HepG2 (cell line): Measurements from ENCODE around the gene RRAS. TPM values are rescaled to one million over a fixed set of nuclear protein-coding genes. Genes with fewer than 3 reads are reported as not detected.

Experiments
- DR1 ChIP-seq: sonication (generic); formaldehyde crosslinking; IDR thresholded peaks from 2 replicates; pipeline ENCODE4 v1.8.0; 2021; ENCODE audit warnings: mild to moderate bottlenecking, missing genetic modification reagents, inconsistent platforms
- ERF ChIP-seq: IDR thresholded peaks from 2 replicates; pipeline ENCODE4 v1.6.1; 2018; ENCODE audit warnings: missing biosample characterization, missing genetic modification reagents
- HHEX ChIP-seq: IDR thresholded peaks from 2 replicates; pipeline ENCODE4 v1.6.1; 2016; ENCODE audit warnings: control low read depth
- XBP1 ChIP-seq: sonication (generic); formaldehyde crosslinking; IDR thresholded peaks from 2 replicates; pipeline ENCODE4 v1.5.0; 2020; ENCODE audit warnings: missing genetic modification reagents
- ZBTB26 ChIP-seq: IDR thresholded peaks from 2 replicates; pipeline ENCODE4 v1.6.1; 2016; ENCODE audit warnings: missing compliant biosample characterization, missing genetic modification reagents, borderline replicate concordance
- ZBTB49 ChIP-seq: sonication (generic); formaldehyde crosslinking; IDR thresholded peaks from 2 replicates; pipeline ENCODE4 v1.4.0; 2020; ENCODE audit warnings: missing genetic modification reagents, borderline replicate concordance
- ZFP36L2 ChIP-seq: sonication (generic); formaldehyde crosslinking; IDR thresholded peaks from 2 replicates; pipeline ENCODE4 v1.4.0; 2020; ENCODE audit warnings: missing genetic modification reagents
- ZHX1 ChIP-seq: sonication (generic); formaldehyde crosslinking; IDR thresholded peaks from 2 replicates; pipeline ENCODE4 v1.8.1; 2022; ENCODE audit warnings: low read depth, mild to moderate bottlenecking, missing genetic modification reagents
- ZKSCAN5 ChIP-seq: sonication (generic); formaldehyde crosslinking; IDR thresholded peaks from 2 replicates; pipeline ENCODE4 v1.5.1; 2020; ENCODE audit warnings: mild to moderate bottlenecking, missing genetic modification reagents
- ZNF142 ChIP-seq: sonication (generic); formaldehyde crosslinking; IDR thresholded peaks from 2 replicates; pipeline ENCODE4 v1.4.0; 2020; ENCODE audit warnings: missing genetic modification reagents
- ZNF20 ChIP-seq: sonication (generic); formaldehyde crosslinking; IDR thresholded peaks from 2 replicates; pipeline ENCODE4 v1.4.0; 2020; ENCODE audit warnings: mild to moderate bottlenecking, moderate library complexity, missing genetic modification reagents
- ZNF275 ChIP-seq: sonication (generic); formaldehyde crosslinking; IDR thresholded peaks from 2 replicates; pipeline ENCODE4 v1.8.0; 2022; ENCODE audit warnings: missing genetic modification reagents, mild to moderate bottlenecking, inconsistent platforms, borderline replicate concordance
- ZNF33B ChIP-seq: sonication (generic); formaldehyde crosslinking; IDR thresholded peaks from 2 replicates; pipeline ENCODE4 v1.5.1; 2020; ENCODE audit warnings: mild to moderate bottlenecking, missing genetic modification reagents
- ZSCAN21 ChIP-seq: sonication (generic); formaldehyde crosslinking; IDR thresholded peaks from 2 replicates; pipeline ENCODE4 v1.8.0; 2022; ENCODE audit warnings: mild to moderate bottlenecking, missing genetic modification reagents, moderate library complexity, borderline replicate concordance
- polyA plus RNA-seq, 8 experiments: library from polyadenylated mRNA; depleted of rRNA in 3 of 8; stranded (reverse) in 7 of 8; unstranded in 1 of 8; fragments of >200 nt; fragmentation: Illumina TruSeq in 4 of 8; extraction: Trizol in 4 of 8; gene quantifications; 2 replicates each; pipeline versions ENCODE4 v1.2.1 to v1.2.3, GENCODE V29; 2011 to 2016; ENCODE audit warnings: low read depth in 4 of 8, missing spikeins in 1 of 8, mixed read lengths in 1 of 8; ENCODE audit not compliant: insufficient read depth in 1 of 8
- total RNA-seq, 5 experiments: library from RNA; depleted of rRNA; stranded (reverse); fragments of >200 nt; fragmentation: Illumina TruSeq; extraction: Trizol; gene quantifications; 2 replicates each; pipeline ENCODE4 v1.2.3, GENCODE V29; 2016; ENCODE audit warnings: low read depth in 1 of 5

Gene RRAS
- total and polyA plus RNA-seq, 2 of the 13 experiments (the other 11 are each of a cell fraction or from before 2014, with no cell fraction given): 1.5 to 12.0 TPM

- TF ChIP-seq ZNF142 (CRISPR knock-in tag): 0 out of 2 replicates have a peak, but pooled peaks have one; percentile 37
- no peak for TF ChIP-seq XBP1
- TF ChIP-seq DR1 (CRISPR knock-in tag): peak; percentile 88
- peak; percentile 29; the same call in 1 of the 2 replicates for TF ChIP-seq ZBTB49 (CRISPR knock-in tag)
- peak; percentile 36; the same call in 1 of the 2 replicates for TF ChIP-seq ZSCAN21 (CRISPR knock-in tag)
- no peak for TF ChIP-seq ZNF20 (CRISPR knock-in tag)
- TF ChIP-seq ERF (CRISPR knock-in tag): no peak
- no peak for TF ChIP-seq ZKSCAN5 (CRISPR knock-in tag)
- no peak for TF ChIP-seq ZBTB26 (CRISPR knock-in tag)
- TF ChIP-seq ZFP36L2 (CRISPR knock-in tag): no peak
- no peak for TF ChIP-seq HHEX
- no peak for TF ChIP-seq ZNF33B (CRISPR knock-in tag)
- no peak for TF ChIP-seq ZNF275 (CRISPR knock-in tag)
- TF ChIP-seq ZHX1 (CRISPR knock-in tag): no peak
Observed at GRCh38 chr19:49590071-49590970, 49.6 kb downstream of the RRAS start (continued).
